Parathyroid adenoma (tissue), 2 donors: ENCODE measurements around the gene CATSPERZ.

ENCODE experiments used
- H2AFZ ChIP-seq: fragments of 300-600 bp; sonication (generic); one replicate; pipeline ENCODE4 v1.7.0; 2017; ENCODE audit warnings: antibody characterized with exemption, mild to moderate bottlenecking
- H3K27ac ChIP-seq: fragments of 300-600 bp; sonication (generic); one replicate; pipeline ENCODE4 v1.7.0; 2017
- H3K27me3 ChIP-seq: fragments of 300-600 bp; sonication (generic); one replicate; pipeline ENCODE4 v1.7.0; 2017; ENCODE audit warnings: low read length; ENCODE audit not compliant: control insufficient read depth, insufficient read depth
- H3K36me3 ChIP-seq: fragments of 300-600 bp; sonication (generic); one replicate; pipeline ENCODE4 v1.7.0; 2017; ENCODE audit warnings: low read length; ENCODE audit not compliant: control insufficient read depth, insufficient read depth
- H3K4me1 ChIP-seq: fragments of 300-600 bp; sonication (generic); one replicate; pipeline ENCODE4 v1.7.0; 2017; ENCODE audit warnings: control low read depth
- H3K4me2 ChIP-seq: fragments of 300-600 bp; sonication (generic); one replicate; pipeline ENCODE4 v1.7.0; 2017; ENCODE audit warnings: low read length
- H3K4me3 ChIP-seq: fragments of 300-600 bp; sonication (generic); one replicate; pipeline ENCODE4 v1.7.0; 2017; ENCODE audit warnings: low read depth, low read length
- H3K79me2 ChIP-seq: fragments of 300-600 bp; sonication (generic); one replicate; pipeline ENCODE4 v1.7.0; 2017; ENCODE audit warnings: control low read depth
- H3K9ac ChIP-seq: fragments of 300-600 bp; sonication (generic); one replicate; pipeline ENCODE4 v1.7.0; 2017; ENCODE audit warnings: mild to moderate bottlenecking
- H3K9me3 ChIP-seq: fragments of 300-600 bp; sonication (generic); one replicate; pipeline ENCODE4 v1.7.0; 2017; ENCODE audit warnings: low read length; ENCODE audit not compliant: control insufficient read depth
- TF ChIP-seq, protein P1 (sequence below): fragments of 300-600 bp; sonication (generic); IDR thresholded peaks from one replicate; pipeline ENCODE4 v1.7.0; 2017; ENCODE audit warnings: antibody characterized with exemption, mild to moderate bottlenecking
- donor health status: primary hyperparathyroidism.

CATSPERZ gene

DNA sequence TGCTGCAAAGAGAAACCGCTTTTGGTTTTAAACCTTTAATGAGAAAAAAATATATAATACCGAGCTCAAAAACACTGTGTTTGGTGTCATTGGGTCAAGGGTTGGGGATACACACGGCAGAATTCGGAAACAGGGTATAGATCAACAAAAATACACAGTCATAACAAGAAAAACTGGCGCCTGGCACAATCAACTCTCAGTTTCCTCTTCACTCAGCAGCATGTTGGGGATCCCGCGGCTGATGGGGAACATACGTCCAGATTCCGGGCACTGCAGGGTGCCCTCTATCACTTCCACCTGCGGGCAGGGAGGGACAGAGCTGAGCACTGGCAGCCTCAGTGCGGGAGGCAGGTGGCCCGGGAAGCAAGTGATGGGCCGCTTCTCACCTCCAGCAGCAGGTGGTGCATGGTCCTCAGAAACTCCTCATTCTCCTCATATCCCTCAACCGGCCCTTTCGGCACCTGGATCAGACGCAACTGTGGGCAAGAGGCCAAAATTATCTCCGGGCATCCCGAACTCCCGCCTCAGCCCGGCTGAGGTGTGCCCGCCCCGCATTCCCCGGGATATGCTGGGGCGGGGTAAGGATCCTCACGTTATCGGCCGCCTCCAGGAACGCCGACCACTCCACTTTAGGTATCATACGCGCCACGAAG lies 16.6 kb downstream of the CATSPERZ start:
- Histone ChIP-seq H3K36me3 (no peaks in the 10 kb centered on the region), H3K27me3 (no peaks in the 10 kb centered on the region), H2AFZ (peak overlapping the region; percentile 78), H3K4me2 (peak overlapping the region; percentile 99), H3K9ac (peak overlapping the region; percentile 89), H3K9me3 (no peaks in the 10 kb centered on the region), H3K79me2 (no peaks in the 10 kb centered on the region), H3K4me1 (peaks cover 4% of the 10 kb centered on the region), H3K4me3 (peak overlapping the region; percentile 92), H3K27ac (peak overlapping the region; percentile 99)
- TF ChIP-seq, protein P1, sequence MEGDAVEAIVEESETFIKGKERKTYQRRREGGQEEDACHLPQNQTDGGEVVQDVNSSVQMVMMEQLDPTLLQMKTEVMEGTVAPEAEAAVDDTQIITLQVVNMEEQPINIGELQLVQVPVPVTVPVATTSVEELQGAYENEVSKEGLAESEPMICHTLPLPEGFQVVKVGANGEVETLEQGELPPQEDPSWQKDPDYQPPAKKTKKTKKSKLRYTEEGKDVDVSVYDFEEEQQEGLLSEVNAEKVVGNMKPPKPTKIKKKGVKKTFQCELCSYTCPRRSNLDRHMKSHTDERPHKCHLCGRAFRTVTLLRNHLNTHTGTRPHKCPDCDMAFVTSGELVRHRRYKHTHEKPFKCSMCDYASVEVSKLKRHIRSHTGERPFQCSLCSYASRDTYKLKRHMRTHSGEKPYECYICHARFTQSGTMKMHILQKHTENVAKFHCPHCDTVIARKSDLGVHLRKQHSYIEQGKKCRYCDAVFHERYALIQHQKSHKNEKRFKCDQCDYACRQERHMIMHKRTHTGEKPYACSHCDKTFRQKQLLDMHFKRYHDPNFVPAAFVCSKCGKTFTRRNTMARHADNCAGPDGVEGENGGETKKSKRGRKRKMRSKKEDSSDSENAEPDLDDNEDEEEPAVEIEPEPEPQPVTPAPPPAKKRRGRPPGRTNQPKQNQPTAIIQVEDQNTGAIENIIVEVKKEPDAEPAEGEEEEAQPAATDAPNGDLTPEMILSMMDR: no peak

DNA sequence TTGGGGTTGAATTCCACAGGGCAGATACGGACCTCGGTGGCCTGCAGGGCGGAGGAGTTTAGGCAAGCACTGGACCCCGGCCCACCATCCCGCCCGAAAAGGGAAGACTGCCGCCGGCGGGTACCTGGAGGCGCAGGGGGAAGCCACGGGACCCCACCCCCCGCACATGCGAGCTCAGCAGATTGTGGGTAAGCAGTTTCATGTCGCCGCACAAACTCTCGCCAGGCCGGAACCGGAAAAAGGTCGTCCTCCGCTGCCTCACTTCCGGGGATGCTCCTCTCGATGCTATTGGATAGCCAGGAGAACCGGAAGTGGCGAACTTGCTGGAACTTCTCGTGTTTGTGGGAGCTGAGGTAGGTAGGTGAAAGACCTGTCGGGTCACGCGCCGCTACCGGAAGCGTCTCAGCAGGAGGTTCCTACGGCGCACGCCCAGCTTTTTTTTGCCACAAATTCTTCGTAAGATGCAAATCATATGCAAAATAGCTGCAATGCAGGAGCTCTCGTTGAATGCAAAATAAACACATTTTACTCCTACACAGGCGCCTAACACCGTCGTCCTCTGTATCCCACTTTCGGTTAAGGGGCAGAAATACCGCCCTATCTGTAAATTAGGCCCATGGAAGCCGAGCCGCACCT lies 17.3 kb downstream of the CATSPERZ start, which contains the start of gene TRMT112:
TRMT112 (minus strand) TSS at position 235 of the 636 bp plus-strand sequence; CDS start at position 202, 33 bp downstream.
- TF ChIP-seq, protein P1: no peak
- H3K4me1 ChIP-seq: peaks cover 4% of the 10 kb centered on the region
- H2AFZ ChIP-seq: peak within 1 kb of the TSS; percentile 78
- H3K27ac ChIP-seq: peak within 1 kb of the TSS; percentile 99
- peak within 1 kb of the TSS; percentile 89 for H3K9ac ChIP-seq
- peak within 1 kb of the TSS; percentile 92 for H3K4me3 ChIP-seq
- no peaks in the 10 kb centered on the region for H3K9me3 ChIP-seq
- no peaks in the 10 kb centered on the region for H3K36me3 ChIP-seq
- peak within 1 kb of the TSS; percentile 99 for H3K4me2 ChIP-seq
- no peaks in the 10 kb centered on the region for H3K27me3 ChIP-seq
- H3K79me2 ChIP-seq: no peaks in the 10 kb centered on the region

DNA sequence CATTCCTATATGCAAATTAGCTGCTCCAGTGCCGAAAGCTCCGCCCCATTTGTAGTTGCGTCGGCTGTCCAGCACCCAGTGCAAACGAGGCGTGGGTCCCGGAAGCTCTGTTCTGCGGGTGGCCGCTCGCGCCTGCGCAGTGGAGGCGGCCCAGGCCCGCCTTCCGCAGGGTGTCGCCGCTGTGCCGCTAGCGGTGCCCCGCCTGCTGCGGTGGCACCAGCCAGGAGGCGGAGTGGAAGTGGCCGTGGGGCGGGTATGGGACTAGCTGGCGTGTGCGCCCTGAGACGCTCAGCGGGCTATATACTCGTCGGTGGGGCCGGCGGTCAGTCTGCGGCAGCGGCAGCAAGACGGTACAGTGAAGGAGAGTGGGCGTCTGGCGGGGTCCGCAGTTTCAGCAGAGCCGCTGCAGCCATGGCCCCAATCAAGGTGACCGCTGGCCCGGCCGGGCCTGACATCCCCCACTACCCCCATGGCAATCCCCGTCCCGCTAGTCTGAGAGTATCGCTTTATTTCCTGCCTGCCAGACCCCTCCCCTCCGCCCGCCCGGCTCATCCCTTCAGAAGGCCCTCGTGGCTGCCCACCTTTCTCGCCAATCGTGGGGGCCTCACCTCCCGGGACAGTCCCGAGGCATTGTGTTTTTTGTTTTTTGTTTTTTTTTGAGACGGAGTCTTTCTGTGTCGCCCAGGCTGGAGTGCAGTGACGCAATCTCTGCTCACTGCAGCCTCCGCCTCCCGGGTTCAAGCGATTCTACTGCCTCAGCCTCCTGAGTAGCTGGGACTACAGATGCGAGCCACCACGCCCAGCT lies 18.0 kb downstream of the CATSPERZ start, which contains the start of gene PRDX5:
PRDX5 (plus strand) TSS at position 161 of the 805 bp plus-strand sequence; CDS start at position 256, 95 bp downstream.
- H2AFZ ChIP-seq: peak within 1 kb of the TSS; percentile 78
- TF ChIP-seq, protein P1: peak; percentile 42
- H3K36me3 ChIP-seq: no peaks in the 10 kb centered on the region
- H3K4me1 ChIP-seq: peaks cover 4% of the 10 kb centered on the region
- peak within 1 kb of the TSS; percentile 89 for H3K9ac ChIP-seq
- peak within 1 kb of the TSS; percentile 92 for H3K4me3 ChIP-seq
- no peaks in the 10 kb centered on the region for H3K79me2 ChIP-seq
- H3K27me3 ChIP-seq: no peaks in the 10 kb centered on the region
- peak within 1 kb of the TSS; percentile 99 for H3K4me2 ChIP-seq
- peak within 1 kb of the TSS; percentile 99 for H3K27ac ChIP-seq
- H3K9me3 ChIP-seq: no peaks in the 10 kb centered on the region

DNA sequence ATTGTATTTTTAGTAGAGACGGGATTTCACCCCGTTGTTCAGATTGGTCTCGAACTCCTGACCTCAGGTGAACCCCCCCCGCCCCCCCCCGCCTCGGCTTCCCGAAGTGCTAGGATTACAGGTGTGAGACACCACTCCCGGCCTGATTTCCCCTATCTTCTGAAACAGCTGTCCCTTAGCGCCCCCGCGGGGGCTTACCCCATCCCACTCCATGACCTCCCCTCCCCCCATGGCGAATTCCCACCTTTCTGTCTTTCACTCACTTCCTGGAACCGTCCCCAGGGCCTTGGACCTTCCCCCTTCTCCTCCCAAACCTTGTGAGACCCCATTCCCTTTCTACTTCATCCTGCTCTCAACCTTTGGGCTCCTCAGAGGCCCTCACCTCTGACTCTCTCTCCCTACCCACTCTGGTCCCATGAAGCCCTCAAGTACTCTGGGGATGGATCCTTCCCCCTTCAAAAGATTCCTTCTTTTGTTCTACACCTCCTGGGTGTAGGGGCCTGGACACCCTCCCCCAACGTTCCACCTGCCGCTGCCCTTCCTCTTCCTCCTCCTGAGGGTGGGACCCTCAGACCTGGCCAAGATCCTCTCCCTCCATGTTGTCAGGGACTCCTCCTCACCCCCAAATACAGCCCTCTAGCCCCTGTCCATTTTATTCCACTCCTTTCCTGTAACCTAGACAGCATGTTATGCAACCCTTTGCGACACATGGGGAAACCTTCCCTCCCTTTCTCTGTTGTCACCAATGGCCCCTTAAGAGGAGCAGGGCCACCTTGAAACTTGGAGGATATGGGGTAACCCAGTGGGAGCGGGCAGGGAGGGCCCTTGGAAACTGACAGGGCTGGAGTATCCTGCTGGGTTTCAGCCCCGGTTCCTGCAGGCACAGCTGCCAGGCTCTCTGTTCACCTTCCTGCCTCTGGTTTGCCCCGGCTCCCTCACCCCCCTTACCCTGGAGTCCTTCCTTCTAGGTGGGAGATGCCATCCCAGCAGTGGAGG lies 18.9 kb downstream of the CATSPERZ start:
- Histone ChIP-seq H3K79me2 (no peaks in the 10 kb centered on the region), H3K4me3 (peak overlapping the region; percentile 92), H3K4me1 (peaks cover 4% of the 10 kb centered on the region), H3K27ac (peak overlapping the region; percentile 51), H3K9me3 (no peaks in the 10 kb centered on the region), H3K9ac (no peak overlapping the region), H3K4me2 (peak overlapping the region; percentile 99), H2AFZ (no peak overlapping the region), H3K36me3 (no peaks in the 10 kb centered on the region), H3K27me3 (no peaks in the 10 kb centered on the region)
- TF ChIP-seq, protein P1: no peak
